ENCODE measurements around the gene KIF25.

Gene KIF25

GRCh38 chr6:167953551-167953950, 43.9 kb upstream of the KIF25 start:
- TF ChIP-seq CTCF (conservative IDR thresholded peaks at IDR 0.05; ENCODE audit: low read length): no peak

GRCh38 chr6:167954151-167954550, 43.3 kb upstream of the KIF25 start:
- Histone ChIP-seq H3K9ac (ENCODE audit: low read depth, low read length, poor library complexity, severe bottlenecking) (no peak overlapping the region), H3F3A (ENCODE audit: low read depth) (no peaks in the 10 kb centered on the region), H3K9me3 (ENCODE audit: insufficient read depth, low read depth, low read length) (no peaks in the 10 kb centered on the region; the same call in 1 of the 2 replicates), H3K36me3 (ENCODE audit: insufficient read depth, low read length) (no peaks in the 10 kb centered on the region), H3K4me1 (ENCODE audit: insufficient read depth, low read length, poor library complexity, severe bottlenecking) (no peaks in the 10 kb centered on the region), H3K9me2 (replicated peaks; ENCODE audit: low read depth, low read length) (no peaks in the 10 kb centered on the region), H3K79me2 (ENCODE audit: insufficient read depth, low read length) (no peaks in the 10 kb centered on the region), H4K20me1 (ENCODE audit: insufficient read depth, low read length, poor library complexity, severe bottlenecking) (no peaks in the 10 kb centered on the region), H3K4me2 (ENCODE audit: low read depth, low read length, poor library complexity, severe bottlenecking) (no peak overlapping the region), H3K27me3 (ENCODE audit: insufficient read depth, low read length, poor library complexity, severe bottlenecking) (no peaks in the 10 kb centered on the region), H2AFZ (ENCODE audit: low read length) (no peak overlapping the region), H3K4me3 (ENCODE audit: low read length, poor library complexity, severe bottlenecking) (no peak overlapping the region)
- TF ChIP-seq CTCF (conservative IDR thresholded peaks at IDR 0.05; ENCODE audit: low read length) (no peak), EZH2phosphoT487 (IDR thresholded peaks at IDR 0.05; ENCODE audit: borderline replicate concordance) (no peak)

More at GRCh38 chr6:167953551-167953950, 43.9 kb upstream of the KIF25 start:
- no peak overlapping the region for H3K9ac ChIP-seq (ENCODE audit: low read depth, low read length, poor library complexity, severe bottlenecking)
- no peak overlapping the region for H3K4me2 ChIP-seq (ENCODE audit: low read depth, low read length, poor library complexity, severe bottlenecking)
- H2AFZ ChIP-seq (ENCODE audit: low read length): no peak overlapping the region
- no peaks in the 10 kb centered on the region for H3K27me3 ChIP-seq (ENCODE audit: insufficient read depth, low read length, poor library complexity, severe bottlenecking)
- no peak overlapping the region for H3K4me3 ChIP-seq (ENCODE audit: low read length, poor library complexity, severe bottlenecking)
- no peaks in the 10 kb centered on the region for H3K9me2 ChIP-seq (replicated peaks; ENCODE audit: low read depth, low read length)
- no peaks in the 10 kb centered on the region; the same call in 1 of the 2 replicates for H3K9me3 ChIP-seq (ENCODE audit: insufficient read depth, low read depth, low read length)
- no peaks in the 10 kb centered on the region for H3K79me2 ChIP-seq (ENCODE audit: insufficient read depth, low read length)
- no peaks in the 10 kb centered on the region for H3K36me3 ChIP-seq (ENCODE audit: insufficient read depth, low read length)
- H4K20me1 ChIP-seq (ENCODE audit: insufficient read depth, low read length, poor library complexity, severe bottlenecking): no peaks in the 10 kb centered on the region
- H3K4me1 ChIP-seq (ENCODE audit: insufficient read depth, low read length, poor library complexity, severe bottlenecking): no peaks in the 10 kb centered on the region
- no peaks in the 10 kb centered on the region for H3F3A ChIP-seq (ENCODE audit: low read depth)

GRCh38 chr6:167956491-167956890, 41.0 kb upstream of the KIF25 start:
- no peaks in the 10 kb centered on the region for H3K4me1 ChIP-seq (ENCODE audit: insufficient read depth, low read length, poor library complexity, severe bottlenecking)
- H3K79me2 ChIP-seq (ENCODE audit: insufficient read depth, low read length): no peaks in the 10 kb centered on the region
- no peaks in the 10 kb centered on the region for H3K9me2 ChIP-seq (replicated peaks; ENCODE audit: low read depth, low read length)
- H3K9ac ChIP-seq (ENCODE audit: low read depth, low read length, poor library complexity, severe bottlenecking): no peak overlapping the region
- H4K20me1 ChIP-seq (ENCODE audit: insufficient read depth, low read length, poor library complexity, severe bottlenecking): no peaks in the 10 kb centered on the region
- no peaks in the 10 kb centered on the region; the same call in 1 of the 2 replicates for H3K9me3 ChIP-seq (ENCODE audit: insufficient read depth, low read depth, low read length)
- H3K27me3 ChIP-seq (ENCODE audit: insufficient read depth, low read length, poor library complexity, severe bottlenecking): no peaks in the 10 kb centered on the region
- no peak overlapping the region for H3K4me3 ChIP-seq (ENCODE audit: low read length, poor library complexity, severe bottlenecking)
- H2AFZ ChIP-seq (ENCODE audit: low read length): no peak overlapping the region
- TF ChIP-seq EZH2phosphoT487 (IDR thresholded peaks at IDR 0.05; ENCODE audit: borderline replicate concordance) (no peak), CTCF (conservative IDR thresholded peaks at IDR 0.05; ENCODE audit: low read length) (no peak)
- H3K36me3 ChIP-seq (ENCODE audit: insufficient read depth, low read length): no peaks in the 10 kb centered on the region
- H3F3A ChIP-seq (ENCODE audit: low read depth): no peaks in the 10 kb centered on the region
- H3K4me2 ChIP-seq (ENCODE audit: low read depth, low read length, poor library complexity, severe bottlenecking): no peak overlapping the region

Measured in Loucy (cell line).